Stimulated activated naive B cell treated with anti-CD40 and anti-IgM and Interleukin-4, amounts not matched to agents 10 μg/mL and 1 μg/mL and 100 μg/mL, for 72 hours (primary cell): ENCODE data around the gene TEX47.

Experiments
- ATAC-seq, 2 donors: fragments of 150-1000 bp; cut with Tn5 transposase; replicated peaks; 2 replicates each; pipeline ENCODE4 v1.10.0; 2021; ENCODE audit warnings: moderate library complexity in 1 of 2
- DNase-seq: peaks from one replicate; pipeline ENCODE4 v3.0.0; 2021
- H3K27ac Mint-ChIP-seq: one replicate; pipeline ENCODE4 v1.8.0; 2022; ENCODE audit warnings: mild to moderate bottlenecking, mixed read lengths
- H3K27me3 Mint-ChIP-seq, 2 donors: one replicate each; pipeline ENCODE4 v1.8.0; 2022; ENCODE audit warnings: mixed read lengths in 2 of 2
- H3K36me3 Mint-ChIP-seq, 2 donors: one replicate each; pipeline ENCODE4 v1.8.0; 2022; ENCODE audit warnings: mixed read lengths in 2 of 2, mild to moderate bottlenecking in 1 of 2
- H3K4me1 Mint-ChIP-seq, 2 donors: one replicate each; pipeline ENCODE4 v1.8.0; 2022; ENCODE audit warnings: mixed read lengths in 2 of 2, mild to moderate bottlenecking in 1 of 2
- H3K4me3 Mint-ChIP-seq, 2 donors: one replicate each; pipeline ENCODE4 v1.8.0; 2022; ENCODE audit warnings: mild to moderate bottlenecking in 2 of 2, mixed read lengths in 2 of 2, moderate library complexity in 1 of 2
- H3K9me3 Mint-ChIP-seq, 2 donors: one replicate each; pipeline ENCODE4 v1.8.0; 2022; ENCODE audit warnings: mixed read lengths in 2 of 2, mild to moderate bottlenecking in 1 of 2

The TEX47 gene

DNA sequence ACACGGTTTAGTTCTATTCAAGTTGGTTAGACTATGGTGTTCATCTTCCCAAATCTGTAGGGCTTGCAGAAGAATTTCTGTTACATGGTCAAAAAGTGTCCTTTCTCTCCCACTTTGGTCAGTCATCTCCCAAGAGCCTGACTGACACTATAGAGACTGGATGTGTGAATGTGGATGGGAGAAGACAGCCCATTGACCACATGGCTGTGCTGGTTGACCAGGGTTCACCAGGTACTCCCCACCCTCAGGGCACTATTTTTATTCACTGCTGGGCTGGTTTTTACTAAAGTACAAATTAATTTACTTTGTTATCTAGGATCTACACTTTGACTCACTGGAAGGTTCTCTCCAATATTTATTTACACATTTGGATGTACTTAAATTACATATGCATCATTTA is 33.8 kb downstream of the TEX47 start:
- no peaks in the 10 kb centered on the region for H3K36me3 Mint-ChIP-seq
- H3K9me3 Mint-ChIP-seq = no peaks in the 10 kb centered on the region
- H3K4me1 Mint-ChIP-seq = peaks cover 0 to 3% of the 10 kb centered on the region in 2 donors
- H3K27ac Mint-ChIP-seq = no peak overlapping the region
- H3K27me3 Mint-ChIP-seq = peaks cover 13 to 39% of the 10 kb centered on the region in 2 donors
- ATAC-seq (no peak), DNase-seq (no peak)
- H3K4me3 Mint-ChIP-seq = no peak overlapping the region

DNA sequence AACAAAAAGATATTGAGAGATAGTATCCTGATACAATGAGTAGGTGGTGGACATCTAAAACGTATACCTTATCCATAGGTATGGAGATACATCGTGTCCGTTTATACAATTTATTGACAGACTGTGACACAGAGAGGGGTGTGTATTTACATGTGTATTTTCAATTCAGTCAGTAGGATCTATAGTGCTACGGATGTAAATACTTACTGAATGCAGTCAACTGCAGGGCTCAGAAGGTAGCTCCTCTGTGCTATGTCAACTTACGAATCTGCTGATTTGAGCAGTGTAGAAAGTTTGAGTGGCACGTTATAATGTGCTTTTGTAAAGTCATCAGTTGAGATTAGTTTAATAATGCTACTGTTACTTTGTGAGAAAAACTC is 35.4 kb downstream of the TEX47 start:
- no peak for ATAC-seq
- Mint-ChIP-seq H3K4me1 (peaks cover 0 to 3% of the 10 kb centered on the region in 2 donors), H3K4me3 (no peak overlapping the region), H3K27ac (no peak overlapping the region), H3K36me3 (no peaks in the 10 kb centered on the region), H3K27me3 (peaks cover 19 to 39% of the 10 kb centered on the region in 2 donors), H3K9me3 (no peaks in the 10 kb centered on the region)
- no peak for DNase-seq

DNA sequence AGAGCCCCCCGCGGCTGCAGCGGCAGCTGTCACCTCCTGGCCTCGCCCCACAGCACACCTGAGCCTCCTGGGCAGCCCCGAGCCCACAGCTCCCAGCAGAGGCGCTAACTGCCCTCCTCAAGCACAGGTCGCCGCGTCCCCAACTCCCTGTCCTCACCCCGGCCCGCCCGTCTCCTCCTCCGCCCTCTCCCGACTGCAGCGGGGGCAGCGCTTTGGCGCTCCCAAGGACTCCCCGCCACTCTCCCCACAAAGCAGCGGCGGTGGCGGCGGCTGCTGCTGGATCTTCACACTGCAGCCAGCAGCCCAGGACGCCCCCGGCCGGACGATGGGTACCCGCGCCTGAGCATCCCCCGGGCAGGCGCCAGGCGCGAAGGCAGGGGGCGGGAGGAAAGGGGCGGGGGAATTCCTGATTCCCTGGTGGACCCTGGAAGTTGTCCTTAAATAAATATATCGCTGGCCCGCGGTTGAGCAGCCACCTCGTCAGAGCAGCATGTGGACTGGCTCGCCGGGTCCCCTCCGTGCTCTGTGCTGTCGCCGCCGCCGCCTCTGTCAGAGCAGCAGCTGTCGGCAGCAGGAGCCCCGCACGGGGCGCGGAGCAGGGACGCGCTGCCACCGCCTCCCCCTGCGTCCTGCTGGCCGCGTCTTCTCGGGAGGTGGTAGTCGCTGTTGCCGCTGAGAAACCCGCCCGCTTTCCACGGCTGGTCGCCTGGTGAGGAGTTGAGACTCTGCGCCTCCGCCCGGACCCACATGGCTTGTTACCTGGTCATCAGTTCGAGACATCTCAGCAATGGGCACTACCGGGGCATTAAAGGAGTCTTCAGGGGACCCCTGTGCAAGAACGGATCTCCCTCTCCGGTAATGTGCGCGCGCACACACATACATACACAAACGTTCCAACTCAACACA is 36.1 kb downstream of the TEX47 start, which contains the start of gene ZNF804B:
Gene ZNF804B, plus strand, starts transcription at position 471 of the 906 bp plus-strand sequence. Its CDS starts 277 bp downstream, at position 748.
- Mint-ChIP-seq H3K36me3 (no peaks in the 10 kb centered on the region), H3K9me3 (no peaks in the 10 kb centered on the region), H3K4me3 (peak within 1 kb of the TSS in 1 of 2 donors; percentile 32), H3K4me1 (peaks cover 0 to 3% of the 10 kb centered on the region in 2 donors), H3K27me3 (peaks cover 19 to 39% of the 10 kb centered on the region in 2 donors), H3K27ac (no peak within 1 kb of the TSS)
- peak; percentile 23 to 38 for ATAC-seq
- DNase-seq = no peak

DNA sequence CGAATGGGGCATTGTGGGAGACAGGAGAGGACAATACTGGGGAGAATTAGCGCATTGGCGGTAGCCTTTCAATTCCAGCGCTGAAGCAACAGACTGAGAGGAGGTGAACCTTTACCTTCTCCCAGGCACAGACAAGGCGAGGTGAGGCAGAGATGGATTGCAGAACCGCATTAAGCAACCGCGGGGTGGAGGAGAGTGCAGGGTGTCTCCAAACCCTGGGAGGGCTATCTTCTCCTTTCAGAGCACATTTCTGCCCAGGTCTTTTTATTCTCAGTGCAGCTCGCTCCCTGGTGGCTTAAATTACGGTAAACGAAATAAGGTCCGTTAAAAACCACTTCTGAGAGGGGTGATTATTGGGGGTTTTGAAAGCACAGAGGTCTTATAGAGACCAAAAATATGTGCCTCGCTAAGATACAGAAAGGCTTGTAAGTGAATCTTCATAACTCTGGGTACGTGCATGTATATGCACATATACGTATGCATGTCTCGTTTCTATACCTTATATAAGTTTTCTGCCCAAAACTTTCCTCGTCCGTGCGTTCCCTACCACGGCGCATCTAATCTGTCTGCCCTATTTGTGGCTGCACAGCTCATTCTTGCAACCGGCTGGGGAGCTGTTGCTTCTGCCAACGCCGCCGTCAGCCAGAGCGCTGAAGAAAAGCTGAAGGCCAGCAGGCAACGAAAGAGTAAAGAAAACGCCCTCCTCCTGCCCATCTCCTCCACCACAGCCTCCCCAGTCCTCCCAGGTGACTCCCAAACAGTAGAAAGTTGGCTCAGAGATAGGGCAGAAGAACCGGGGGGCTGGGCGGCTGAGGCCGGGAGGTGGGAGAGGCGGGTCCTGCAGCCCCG is 36.9 kb downstream of the TEX47 start:
- DNase-seq = no peak
- no peak overlapping the region for H3K4me3 Mint-ChIP-seq
- H3K36me3 Mint-ChIP-seq = no peaks in the 10 kb centered on the region
- H3K27me3 Mint-ChIP-seq = peaks cover 19 to 48% of the 10 kb centered on the region in 2 donors
- H3K27ac Mint-ChIP-seq = no peak overlapping the region
- no peaks in the 10 kb centered on the region for H3K9me3 Mint-ChIP-seq
- peaks cover 0 to 3% of the 10 kb centered on the region in 2 donors for H3K4me1 Mint-ChIP-seq
- peak in 1 of 2 donors; percentile 8 for ATAC-seq

DNA sequence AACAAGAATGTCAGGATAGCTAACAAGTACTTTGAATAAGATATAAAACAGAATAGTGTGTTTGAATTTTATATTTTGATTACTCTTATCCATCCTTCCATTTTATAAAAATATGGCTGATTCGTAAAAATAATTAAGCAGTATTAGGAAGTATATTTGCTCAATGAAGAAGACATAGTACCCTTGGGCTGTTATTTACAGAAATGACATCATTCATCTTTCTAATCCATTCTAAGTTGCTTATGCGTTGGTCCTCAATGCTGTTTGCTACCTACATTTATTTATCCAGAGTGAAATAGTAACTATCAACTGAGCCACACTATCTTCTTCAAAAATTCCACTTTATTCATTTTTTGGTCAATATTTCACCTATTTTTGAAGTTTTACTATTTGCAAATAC is 38.2 kb downstream of the TEX47 start:
- ATAC-seq (no peak), DNase-seq (no peak)
- Mint-ChIP-seq H3K27ac (no peak overlapping the region), H3K27me3 (peaks cover 19 to 46% of the 10 kb centered on the region in 2 donors), H3K36me3 (no peaks in the 10 kb centered on the region), H3K4me1 (peaks cover 0 to 3% of the 10 kb centered on the region in 2 donors), H3K4me3 (no peak overlapping the region), H3K9me3 (no peaks in the 10 kb centered on the region)

DNA sequence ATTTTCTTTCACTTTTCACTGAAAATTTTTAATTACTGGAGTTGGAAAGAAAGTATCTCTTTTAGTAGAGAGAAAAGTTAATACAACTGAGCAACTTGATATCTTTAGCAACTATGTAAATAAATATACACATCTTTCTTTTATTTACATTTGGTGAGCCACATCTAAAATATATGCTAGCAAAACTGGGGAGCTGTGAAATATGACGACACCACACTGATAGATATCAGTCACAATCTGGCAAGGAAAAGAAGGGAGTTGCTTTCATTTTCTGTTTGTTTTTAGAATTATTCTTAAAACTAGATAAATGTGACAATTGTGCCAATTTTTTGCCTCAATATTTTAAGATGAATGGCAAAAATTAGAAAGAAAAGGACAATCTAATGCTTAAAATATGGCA is 38.7 kb downstream of the TEX47 start:
- peaks cover 19 to 42% of the 10 kb centered on the region in 2 donors for H3K27me3 Mint-ChIP-seq

DNA sequence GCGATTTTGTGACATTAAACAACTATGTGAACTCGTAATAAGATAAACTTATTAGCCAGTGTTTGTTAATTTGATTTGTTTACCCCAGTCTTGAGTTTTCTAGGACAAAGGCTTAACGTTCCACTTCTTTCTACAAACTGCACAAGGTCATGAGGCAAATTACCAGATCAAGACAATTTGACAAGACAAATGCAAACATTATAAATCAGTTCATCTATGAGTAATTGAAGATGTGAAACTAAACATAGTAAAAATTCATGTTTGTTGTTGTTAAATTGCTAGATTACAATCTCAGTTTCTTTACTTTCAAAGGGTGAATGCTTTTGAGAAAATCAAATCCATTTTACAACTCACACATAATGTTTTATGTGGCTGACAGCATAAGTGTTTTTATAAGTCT is 49.4 kb downstream of the TEX47 start:
- no peak for ATAC-seq
- H3K9me3 Mint-ChIP-seq = peaks cover 0 to 3% of the 10 kb centered on the region in 2 donors
- no peak for DNase-seq
- H3K27me3 Mint-ChIP-seq = no peaks in the 10 kb centered on the region
- no peaks in the 10 kb centered on the region for H3K4me1 Mint-ChIP-seq
- H3K4me3 Mint-ChIP-seq = no peak overlapping the region
- no peak overlapping the region for H3K27ac Mint-ChIP-seq
- H3K36me3 Mint-ChIP-seq = no peaks in the 10 kb centered on the region

More for the DNA sequence above, 38.7 kb downstream of the TEX47 start:
- no peak for ATAC-seq
- Mint-ChIP-seq H3K4me1 (peaks cover 0 to 3% of the 10 kb centered on the region in 2 donors), H3K36me3 (no peaks in the 10 kb centered on the region), H3K4me3 (no peak overlapping the region), H3K27ac (no peak overlapping the region), H3K9me3 (peaks cover 0 to 2% of the 10 kb centered on the region in 2 donors)
- no peak for DNase-seq
